ENCODE measurements around the gene SPATA31E1.

DNA sequence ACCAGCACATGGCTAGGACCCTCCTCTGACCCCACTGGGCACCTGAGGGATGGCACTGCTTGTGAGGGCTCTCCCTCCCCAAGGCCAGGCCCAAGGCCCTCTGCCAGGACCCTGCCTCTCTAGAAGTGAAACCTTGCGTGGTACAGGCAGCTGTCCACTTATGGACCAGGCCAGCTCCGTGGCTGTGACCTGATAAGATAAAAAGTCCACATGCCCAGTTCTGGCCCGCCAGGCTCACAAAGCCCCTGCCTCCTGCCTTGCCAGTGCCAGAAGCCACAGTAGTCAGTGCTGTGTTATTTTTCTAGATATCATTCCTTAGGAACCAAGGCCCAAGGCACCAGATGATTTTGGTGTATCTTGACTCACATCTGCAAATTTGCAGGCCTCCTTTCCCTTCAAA, 14.0 kb upstream of the SPATA31E1 start:
- TF ChIP-seq, protein P1, sequence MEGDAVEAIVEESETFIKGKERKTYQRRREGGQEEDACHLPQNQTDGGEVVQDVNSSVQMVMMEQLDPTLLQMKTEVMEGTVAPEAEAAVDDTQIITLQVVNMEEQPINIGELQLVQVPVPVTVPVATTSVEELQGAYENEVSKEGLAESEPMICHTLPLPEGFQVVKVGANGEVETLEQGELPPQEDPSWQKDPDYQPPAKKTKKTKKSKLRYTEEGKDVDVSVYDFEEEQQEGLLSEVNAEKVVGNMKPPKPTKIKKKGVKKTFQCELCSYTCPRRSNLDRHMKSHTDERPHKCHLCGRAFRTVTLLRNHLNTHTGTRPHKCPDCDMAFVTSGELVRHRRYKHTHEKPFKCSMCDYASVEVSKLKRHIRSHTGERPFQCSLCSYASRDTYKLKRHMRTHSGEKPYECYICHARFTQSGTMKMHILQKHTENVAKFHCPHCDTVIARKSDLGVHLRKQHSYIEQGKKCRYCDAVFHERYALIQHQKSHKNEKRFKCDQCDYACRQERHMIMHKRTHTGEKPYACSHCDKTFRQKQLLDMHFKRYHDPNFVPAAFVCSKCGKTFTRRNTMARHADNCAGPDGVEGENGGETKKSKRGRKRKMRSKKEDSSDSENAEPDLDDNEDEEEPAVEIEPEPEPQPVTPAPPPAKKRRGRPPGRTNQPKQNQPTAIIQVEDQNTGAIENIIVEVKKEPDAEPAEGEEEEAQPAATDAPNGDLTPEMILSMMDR (conservative IDR thresholded peaks at IDR 0.05; ENCODE audit: low read depth, low read length): no peak
- TF ChIP-seq EZH2 (IDR thresholded peaks at IDR 0.05; ENCODE audit: low read length, unreplicated experiment): no peak
- TF ChIP-seq EZH2phosphoT487 (IDR thresholded peaks at IDR 0.05; ENCODE audit: borderline replicate concordance, low read length): no peak

Measured in PC-3 (cell line).